ENCODE data around the gene TMEM255B. TPM values are rescaled to one million over a fixed set of nuclear protein-coding genes. Genes with fewer than 3 reads are reported as not detected.

TMEM255B gene
- total RNA-seq, 2 experiments from 2014 or later: 1.0 to 1.2 TPM

DNA sequence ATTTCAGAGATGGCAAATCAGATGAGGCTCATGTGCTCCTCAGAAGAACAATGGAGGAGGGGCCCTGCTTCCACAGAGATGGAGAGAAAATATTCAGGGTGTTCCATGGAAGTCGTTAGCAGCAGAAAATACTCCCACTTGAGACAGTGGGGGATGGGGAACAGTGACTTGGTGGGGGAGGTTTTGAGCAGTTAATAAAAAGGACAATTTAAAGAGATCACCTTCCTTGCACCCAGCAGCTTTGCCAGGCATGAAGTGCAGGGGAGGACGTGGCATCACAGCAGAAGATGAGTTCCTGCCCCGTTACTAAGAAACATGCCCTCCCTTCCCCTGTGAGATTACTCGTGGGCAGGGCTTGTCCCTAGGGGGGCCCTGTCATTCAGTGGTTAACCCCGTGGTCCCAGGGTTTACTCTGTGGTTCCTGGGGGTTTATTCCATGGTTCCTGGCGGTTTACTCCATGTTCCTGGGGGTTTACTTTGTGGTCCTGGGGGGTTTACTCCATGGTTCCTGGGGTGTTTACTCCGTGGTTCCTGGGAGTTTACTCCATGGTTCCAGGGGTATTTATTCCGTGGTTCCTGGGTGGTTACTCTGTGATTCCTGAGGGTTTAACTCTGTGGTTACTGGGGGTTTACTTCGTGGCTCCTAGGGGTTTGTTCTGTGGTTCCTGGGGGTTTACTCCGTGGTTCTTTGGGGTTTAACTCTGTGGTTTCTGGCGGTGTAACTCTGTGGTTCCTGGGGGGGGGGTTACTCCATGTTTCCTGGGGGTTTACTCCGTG is 49.2 kb downstream of the TMEM255B start:
- DNase-seq (no peak), ATAC-seq (ENCODE audit: poor library complexity) (no peak)
- TF ChIP-seq, protein P1, sequence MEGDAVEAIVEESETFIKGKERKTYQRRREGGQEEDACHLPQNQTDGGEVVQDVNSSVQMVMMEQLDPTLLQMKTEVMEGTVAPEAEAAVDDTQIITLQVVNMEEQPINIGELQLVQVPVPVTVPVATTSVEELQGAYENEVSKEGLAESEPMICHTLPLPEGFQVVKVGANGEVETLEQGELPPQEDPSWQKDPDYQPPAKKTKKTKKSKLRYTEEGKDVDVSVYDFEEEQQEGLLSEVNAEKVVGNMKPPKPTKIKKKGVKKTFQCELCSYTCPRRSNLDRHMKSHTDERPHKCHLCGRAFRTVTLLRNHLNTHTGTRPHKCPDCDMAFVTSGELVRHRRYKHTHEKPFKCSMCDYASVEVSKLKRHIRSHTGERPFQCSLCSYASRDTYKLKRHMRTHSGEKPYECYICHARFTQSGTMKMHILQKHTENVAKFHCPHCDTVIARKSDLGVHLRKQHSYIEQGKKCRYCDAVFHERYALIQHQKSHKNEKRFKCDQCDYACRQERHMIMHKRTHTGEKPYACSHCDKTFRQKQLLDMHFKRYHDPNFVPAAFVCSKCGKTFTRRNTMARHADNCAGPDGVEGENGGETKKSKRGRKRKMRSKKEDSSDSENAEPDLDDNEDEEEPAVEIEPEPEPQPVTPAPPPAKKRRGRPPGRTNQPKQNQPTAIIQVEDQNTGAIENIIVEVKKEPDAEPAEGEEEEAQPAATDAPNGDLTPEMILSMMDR (IDR thresholded peaks at IDR 0.05): no peak
- no peak overlapping the region for H3K4me3 ChIP-seq (ENCODE audit: low read length)
- no peaks in the 10 kb centered on the region for H3K27me3 Mint-ChIP-seq
- H3K4me3 Mint-ChIP-seq: no peak overlapping the region
- H3K9me3 ChIP-seq (ENCODE audit: control insufficient read depth in 1 of 2, insufficient read depth in 1 of 2, low read length in 2 of 2): peaks cover 15 to 37% of the 10 kb centered on the region in 2 experiments
- H3K27ac ChIP-seq (ENCODE audit: low read depth in 1 of 2, low read length in 2 of 2): no peak overlapping the region
- H3K36me3 Mint-ChIP-seq (ENCODE audit: low read depth): no peaks in the 10 kb centered on the region
- no peak overlapping the region for H3K27ac Mint-ChIP-seq
- no peaks in the 10 kb centered on the region for H3K9me3 Mint-ChIP-seq
- H3K4me1 ChIP-seq (ENCODE audit: insufficient read depth, low read length): no peaks in the 10 kb centered on the region
- H3K36me3 ChIP-seq (ENCODE audit: insufficient read depth, low read length): no peaks in the 10 kb centered on the region
- intact Hi-C loops (cut with DNase I, micrococcal nuclease): no loop called here
- no peaks in the 10 kb centered on the region for H3K27me3 ChIP-seq (ENCODE audit: control insufficient read depth in 1 of 2, insufficient read depth in 2 of 2, low read length in 2 of 2)
- no peaks in the 10 kb centered on the region for H3K4me1 Mint-ChIP-seq (ENCODE audit: low read depth)
- POLR2A ChIA-PET: no interaction called here
- CTCF ChIA-PET: no interaction called here

DNA sequence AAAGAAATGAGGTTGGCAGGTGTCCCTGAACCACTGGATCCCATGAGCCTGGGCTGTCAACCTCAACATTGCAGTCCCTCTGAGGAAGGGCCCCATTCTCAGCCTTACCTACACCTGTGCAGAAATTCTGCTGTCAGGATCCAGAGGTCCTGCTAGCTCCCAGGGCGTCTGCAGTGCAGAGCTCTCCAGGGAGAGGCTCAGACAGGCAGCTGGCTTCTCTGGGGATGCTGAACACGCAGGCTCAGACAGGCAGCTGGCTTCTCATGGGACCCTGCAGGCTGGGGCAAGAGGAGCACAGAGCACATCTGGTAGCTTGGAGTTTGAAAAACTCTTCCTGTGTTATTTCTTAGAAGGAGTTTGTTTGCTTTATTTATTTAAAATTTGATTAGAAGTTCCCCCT is 50.9 kb downstream of the TMEM255B start:
- no peaks in the 10 kb centered on the region for H3K36me3 Mint-ChIP-seq (ENCODE audit: low read depth)
- Histone ChIP-seq H3K27me3 (ENCODE audit: control insufficient read depth in 1 of 2, insufficient read depth in 2 of 2, low read length in 2 of 2) (no peaks in the 10 kb centered on the region), H3K36me3 (ENCODE audit: insufficient read depth, low read length) (no peaks in the 10 kb centered on the region), H3K4me1 (ENCODE audit: insufficient read depth, low read length) (no peaks in the 10 kb centered on the region), H3K27ac (ENCODE audit: low read depth in 1 of 2, low read length in 2 of 2) (no peak overlapping the region), H3K9me3 (ENCODE audit: control insufficient read depth in 1 of 2, insufficient read depth in 1 of 2, low read length in 2 of 2) (peaks cover 15 to 37% of the 10 kb centered on the region in 2 experiments), H3K4me3 (ENCODE audit: low read length) (no peak overlapping the region)
- no peak overlapping the region for H3K4me3 Mint-ChIP-seq
- ATAC-seq (ENCODE audit: poor library complexity) (no peak), DNase-seq (no peak)
- ChIA-PET POLR2A (no interaction called here), CTCF (no interaction called here)
- intact Hi-C loops (cut with DNase I, micrococcal nuclease): no loop called here
- no peak overlapping the region for H3K27ac Mint-ChIP-seq
- no peaks in the 10 kb centered on the region for H3K4me1 Mint-ChIP-seq (ENCODE audit: low read depth)
- H3K27me3 Mint-ChIP-seq: no peaks in the 10 kb centered on the region
- TF ChIP-seq, protein P1 (IDR thresholded peaks at IDR 0.05): no peak
- no peaks in the 10 kb centered on the region for H3K9me3 Mint-ChIP-seq

DNA sequence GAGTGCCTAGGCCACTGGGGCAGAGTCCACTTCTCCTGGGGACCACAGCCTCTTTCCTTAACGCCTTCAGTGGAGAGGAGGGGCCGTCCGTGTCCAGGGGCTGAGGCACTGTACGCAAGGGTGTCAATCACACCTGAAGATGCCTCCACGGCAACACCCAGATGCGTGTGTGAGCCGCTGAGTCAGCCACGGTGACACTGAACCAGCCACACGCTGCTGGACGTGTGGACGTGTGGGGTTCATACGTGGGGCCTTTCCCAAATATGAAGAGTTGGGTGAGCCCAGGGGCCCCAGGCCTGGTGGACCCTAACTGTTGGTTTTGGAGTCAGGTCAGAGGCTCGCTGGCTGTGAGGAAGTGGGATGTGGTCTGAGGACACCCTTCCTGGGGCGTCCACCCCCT is 51.6 kb downstream of the TMEM255B start:
- no peak overlapping the region for H3K4me3 Mint-ChIP-seq
- peaks cover 2% of the 10 kb centered on the region for H3K4me1 ChIP-seq (ENCODE audit: insufficient read depth, low read length)
- peaks cover 4% of the 10 kb centered on the region for H3K4me1 Mint-ChIP-seq (ENCODE audit: low read depth)
- H3K36me3 Mint-ChIP-seq (ENCODE audit: low read depth): peaks cover 3% of the 10 kb centered on the region
- H3K4me3 ChIP-seq (ENCODE audit: low read length): no peak overlapping the region
- ATAC-seq (ENCODE audit: poor library complexity) (no peak), DNase-seq (no peak)
- peaks cover 15 to 35% of the 10 kb centered on the region in 2 experiments for H3K9me3 ChIP-seq (ENCODE audit: control insufficient read depth in 1 of 2, insufficient read depth in 1 of 2, low read length in 2 of 2)
- H3K36me3 ChIP-seq (ENCODE audit: insufficient read depth, low read length): no peaks in the 10 kb centered on the region
- TF ChIP-seq, protein P1 (IDR thresholded peaks at IDR 0.05): no peak
- H3K27me3 Mint-ChIP-seq: no peaks in the 10 kb centered on the region
- POLR2A ChIA-PET: no interaction called here
- no peak overlapping the region for H3K27ac Mint-ChIP-seq
- CTCF ChIA-PET: no interaction called here
- no peak overlapping the region for H3K27ac ChIP-seq (ENCODE audit: low read depth in 1 of 2, low read length in 2 of 2)
- intact Hi-C loops (cut with DNase I, micrococcal nuclease): no loop called here
- no peaks in the 10 kb centered on the region for H3K9me3 Mint-ChIP-seq
- H3K27me3 ChIP-seq (ENCODE audit: control insufficient read depth in 1 of 2, insufficient read depth in 2 of 2, low read length in 2 of 2): no peaks in the 10 kb centered on the region

Data from CD4-positive, alpha-beta T cell (primary cell).